ENCODE data around the gene UTP14C.
A peak's percentile ranks its signal among the peaks of the same experiment; 100 is the strongest.

DNA sequence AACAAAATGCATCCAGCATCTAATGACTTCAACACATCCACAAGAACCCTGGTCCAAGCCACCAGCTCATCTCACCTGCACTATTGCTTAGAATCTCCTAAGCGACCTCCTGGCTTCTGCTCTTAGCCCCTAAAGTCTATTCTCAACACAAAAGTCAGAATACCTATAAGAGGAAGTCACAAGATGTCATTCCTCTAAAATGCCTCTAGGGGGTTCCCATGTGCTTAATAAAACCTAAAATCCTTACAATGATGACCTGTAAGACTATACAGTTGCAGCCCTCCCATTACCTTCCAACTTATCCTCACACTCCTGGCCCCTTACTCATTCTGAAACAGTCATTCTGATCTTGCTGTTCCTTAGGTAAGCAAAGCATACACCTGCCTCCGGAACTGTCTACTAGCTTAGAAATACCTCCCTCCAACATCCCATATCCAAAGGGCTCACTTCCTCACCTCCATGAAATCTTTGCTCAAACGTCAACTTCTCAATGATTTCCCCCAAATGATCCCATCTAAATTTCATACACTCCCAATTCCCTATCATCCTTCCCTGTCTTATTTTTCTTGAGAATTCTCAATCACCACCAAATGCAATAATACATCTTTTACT is 23.3 kb upstream of the UTP14C start:
- TF ChIP-seq, protein P1, sequence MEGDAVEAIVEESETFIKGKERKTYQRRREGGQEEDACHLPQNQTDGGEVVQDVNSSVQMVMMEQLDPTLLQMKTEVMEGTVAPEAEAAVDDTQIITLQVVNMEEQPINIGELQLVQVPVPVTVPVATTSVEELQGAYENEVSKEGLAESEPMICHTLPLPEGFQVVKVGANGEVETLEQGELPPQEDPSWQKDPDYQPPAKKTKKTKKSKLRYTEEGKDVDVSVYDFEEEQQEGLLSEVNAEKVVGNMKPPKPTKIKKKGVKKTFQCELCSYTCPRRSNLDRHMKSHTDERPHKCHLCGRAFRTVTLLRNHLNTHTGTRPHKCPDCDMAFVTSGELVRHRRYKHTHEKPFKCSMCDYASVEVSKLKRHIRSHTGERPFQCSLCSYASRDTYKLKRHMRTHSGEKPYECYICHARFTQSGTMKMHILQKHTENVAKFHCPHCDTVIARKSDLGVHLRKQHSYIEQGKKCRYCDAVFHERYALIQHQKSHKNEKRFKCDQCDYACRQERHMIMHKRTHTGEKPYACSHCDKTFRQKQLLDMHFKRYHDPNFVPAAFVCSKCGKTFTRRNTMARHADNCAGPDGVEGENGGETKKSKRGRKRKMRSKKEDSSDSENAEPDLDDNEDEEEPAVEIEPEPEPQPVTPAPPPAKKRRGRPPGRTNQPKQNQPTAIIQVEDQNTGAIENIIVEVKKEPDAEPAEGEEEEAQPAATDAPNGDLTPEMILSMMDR (IDR thresholded peaks at IDR 0.05; ENCODE audit: low read depth, low read length, missing input control) = peak; percentile 69
- TF ChIP-seq, protein P2, sequence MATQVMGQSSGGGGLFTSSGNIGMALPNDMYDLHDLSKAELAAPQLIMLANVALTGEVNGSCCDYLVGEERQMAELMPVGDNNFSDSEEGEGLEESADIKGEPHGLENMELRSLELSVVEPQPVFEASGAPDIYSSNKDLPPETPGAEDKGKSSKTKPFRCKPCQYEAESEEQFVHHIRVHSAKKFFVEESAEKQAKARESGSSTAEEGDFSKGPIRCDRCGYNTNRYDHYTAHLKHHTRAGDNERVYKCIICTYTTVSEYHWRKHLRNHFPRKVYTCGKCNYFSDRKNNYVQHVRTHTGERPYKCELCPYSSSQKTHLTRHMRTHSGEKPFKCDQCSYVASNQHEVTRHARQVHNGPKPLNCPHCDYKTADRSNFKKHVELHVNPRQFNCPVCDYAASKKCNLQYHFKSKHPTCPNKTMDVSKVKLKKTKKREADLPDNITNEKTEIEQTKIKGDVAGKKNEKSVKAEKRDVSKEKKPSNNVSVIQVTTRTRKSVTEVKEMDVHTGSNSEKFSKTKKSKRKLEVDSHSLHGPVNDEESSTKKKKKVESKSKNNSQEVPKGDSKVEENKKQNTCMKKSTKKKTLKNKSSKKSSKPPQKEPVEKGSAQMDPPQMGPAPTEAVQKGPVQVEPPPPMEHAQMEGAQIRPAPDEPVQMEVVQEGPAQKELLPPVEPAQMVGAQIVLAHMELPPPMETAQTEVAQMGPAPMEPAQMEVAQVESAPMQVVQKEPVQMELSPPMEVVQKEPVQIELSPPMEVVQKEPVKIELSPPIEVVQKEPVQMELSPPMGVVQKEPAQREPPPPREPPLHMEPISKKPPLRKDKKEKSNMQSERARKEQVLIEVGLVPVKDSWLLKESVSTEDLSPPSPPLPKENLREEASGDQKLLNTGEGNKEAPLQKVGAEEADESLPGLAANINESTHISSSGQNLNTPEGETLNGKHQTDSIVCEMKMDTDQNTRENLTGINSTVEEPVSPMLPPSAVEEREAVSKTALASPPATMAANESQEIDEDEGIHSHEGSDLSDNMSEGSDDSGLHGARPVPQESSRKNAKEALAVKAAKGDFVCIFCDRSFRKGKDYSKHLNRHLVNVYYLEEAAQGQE (IDR thresholded peaks at IDR 0.05) = no peak
- TF ChIP-seq SP1 (IDR thresholded peaks at IDR 0.05) (no peak), GABPA (IDR thresholded peaks at IDR 0.05 in 1 of 2, conservative IDR thresholded peaks at IDR 0.05 in 1 of 2) (no peak), RAD21 (IDR thresholded peaks at IDR 0.05) (peak; percentile 79 to 81), HNF4A (conservative IDR thresholded peaks at IDR 0.05) (no peak), EGR1 (IDR thresholded peaks at IDR 0.05; ENCODE audit: low read depth in 2 of 2) (no peak), YY1 (IDR thresholded peaks at IDR 0.05) (no peak)
- TF ChIP-seq, protein P3, sequence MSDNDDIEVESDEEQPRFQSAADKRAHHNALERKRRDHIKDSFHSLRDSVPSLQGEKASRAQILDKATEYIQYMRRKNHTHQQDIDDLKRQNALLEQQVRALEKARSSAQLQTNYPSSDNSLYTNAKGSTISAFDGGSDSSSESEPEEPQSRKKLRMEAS (IDR thresholded peaks at IDR 0.05) = no peak
- TF ChIP-seq, protein P4, sequence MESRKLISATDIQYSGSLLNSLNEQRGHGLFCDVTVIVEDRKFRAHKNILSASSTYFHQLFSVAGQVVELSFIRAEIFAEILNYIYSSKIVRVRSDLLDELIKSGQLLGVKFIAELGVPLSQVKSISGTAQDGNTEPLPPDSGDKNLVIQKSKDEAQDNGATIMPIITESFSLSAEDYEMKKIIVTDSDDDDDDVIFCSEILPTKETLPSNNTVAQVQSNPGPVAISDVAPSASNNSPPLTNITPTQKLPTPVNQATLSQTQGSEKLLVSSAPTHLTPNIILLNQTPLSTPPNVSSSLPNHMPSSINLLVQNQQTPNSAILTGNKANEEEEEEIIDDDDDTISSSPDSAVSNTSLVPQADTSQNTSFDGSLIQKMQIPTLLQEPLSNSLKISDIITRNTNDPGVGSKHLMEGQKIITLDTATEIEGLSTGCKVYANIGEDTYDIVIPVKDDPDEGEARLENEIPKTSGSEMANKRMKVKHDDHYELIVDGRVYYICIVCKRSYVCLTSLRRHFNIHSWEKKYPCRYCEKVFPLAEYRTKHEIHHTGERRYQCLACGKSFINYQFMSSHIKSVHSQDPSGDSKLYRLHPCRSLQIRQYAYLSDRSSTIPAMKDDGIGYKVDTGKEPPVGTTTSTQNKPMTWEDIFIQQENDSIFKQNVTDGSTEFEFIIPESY (IDR thresholded peaks at IDR 0.05) = no peak
- TF ChIP-seq, protein P5, sequence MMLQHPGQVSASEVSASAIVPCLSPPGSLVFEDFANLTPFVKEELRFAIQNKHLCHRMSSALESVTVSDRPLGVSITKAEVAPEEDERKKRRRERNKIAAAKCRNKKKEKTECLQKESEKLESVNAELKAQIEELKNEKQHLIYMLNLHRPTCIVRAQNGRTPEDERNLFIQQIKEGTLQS (IDR thresholded peaks at IDR 0.05) = no peak
